ENCODE measurements around the gene PLXNA2.

DNA sequence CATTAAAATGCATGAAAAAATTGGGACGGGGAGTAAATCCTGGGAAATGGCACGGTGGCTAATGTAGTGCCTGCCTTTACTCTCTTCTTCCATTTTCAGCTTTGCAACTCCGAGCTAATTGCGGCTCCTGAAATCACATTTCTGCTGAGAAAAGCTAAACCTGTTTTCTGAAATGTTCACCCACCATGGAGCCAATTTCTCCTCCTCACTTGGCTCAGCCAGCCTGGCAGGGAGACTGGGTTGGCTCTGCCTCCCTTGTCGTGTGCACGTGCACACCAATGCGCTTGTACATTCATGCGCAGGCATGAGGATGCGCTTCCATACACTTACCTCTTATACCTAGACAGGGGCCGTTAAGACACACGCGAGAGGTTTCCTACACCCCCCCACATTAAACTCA, 165.4 kb downstream of the PLXNA2 start:
- no peak for TF ChIP-seq EZH2phosphoT487 (IDR thresholded peaks at IDR 0.05; ENCODE audit: low read depth)
- TF ChIP-seq CTCF (IDR thresholded peaks at IDR 0.05; ENCODE audit: low read depth, low read length), result no peak
